ENCODE data around the gene HTR7. TPM values are rescaled to one million over a fixed set of nuclear protein-coding genes. Genes with fewer than 3 reads are reported as not detected.

The HTR7 gene
- total RNA-seq, 1 experiment from 2014 or later = 0.33 TPM

DNA sequence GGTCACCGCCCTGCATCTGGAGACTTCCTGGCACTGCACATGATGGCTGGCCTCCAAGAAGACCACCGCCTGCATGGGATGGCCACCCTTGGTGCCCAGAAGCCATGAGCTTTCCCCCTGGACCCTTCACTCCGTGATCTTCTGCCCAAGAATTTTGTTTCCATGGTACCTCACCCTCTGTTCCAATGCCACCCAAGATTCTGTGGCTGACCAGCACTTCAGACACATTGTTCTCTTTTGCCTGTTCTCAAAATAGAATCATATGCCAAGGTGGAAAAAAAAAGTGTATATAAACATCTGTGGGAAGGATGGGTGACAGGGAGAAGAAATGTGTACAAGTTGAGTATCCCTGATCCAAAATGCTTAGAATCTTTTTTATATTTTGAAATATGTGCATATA is 12.1 kb downstream of the HTR7 start:
- ChIA-PET POLR2A (no interaction called here), CTCF (no interaction called here)
- peaks cover 7% of the 10 kb centered on the region for H3K9me3 ChIP-seq (ENCODE audit: control insufficient read depth, insufficient read depth, low read depth, low read length)
- ATAC-seq (no peak), DNase-seq (ENCODE audit: low read depth, low spot score) (no peak)
- H3K27me3 ChIP-seq (ENCODE audit: control insufficient read depth, insufficient read depth, low read length) = peaks cover 4% of the 10 kb centered on the region
- intact Hi-C loops (cut with micrococcal nuclease; ENCODE audit: unreplicated experiment) (no loop called here), in situ Hi-C loops (cut with HindIII; ENCODE audit: low pct_unique_long_range_greater_than_20kb, low sequenced_read_pairs) (no loop called here)
- TF ChIP-seq SIN3A (IDR thresholded peaks at IDR 0.05; ENCODE audit: borderline replicate concordance, insufficient read depth, low read depth, low read length) = no peak
- TF ChIP-seq POLR2AphosphoS5 (IDR thresholded peaks at IDR 0.05; ENCODE audit: low read depth, low read length) = no peak
- TF ChIP-seq, protein P1, sequence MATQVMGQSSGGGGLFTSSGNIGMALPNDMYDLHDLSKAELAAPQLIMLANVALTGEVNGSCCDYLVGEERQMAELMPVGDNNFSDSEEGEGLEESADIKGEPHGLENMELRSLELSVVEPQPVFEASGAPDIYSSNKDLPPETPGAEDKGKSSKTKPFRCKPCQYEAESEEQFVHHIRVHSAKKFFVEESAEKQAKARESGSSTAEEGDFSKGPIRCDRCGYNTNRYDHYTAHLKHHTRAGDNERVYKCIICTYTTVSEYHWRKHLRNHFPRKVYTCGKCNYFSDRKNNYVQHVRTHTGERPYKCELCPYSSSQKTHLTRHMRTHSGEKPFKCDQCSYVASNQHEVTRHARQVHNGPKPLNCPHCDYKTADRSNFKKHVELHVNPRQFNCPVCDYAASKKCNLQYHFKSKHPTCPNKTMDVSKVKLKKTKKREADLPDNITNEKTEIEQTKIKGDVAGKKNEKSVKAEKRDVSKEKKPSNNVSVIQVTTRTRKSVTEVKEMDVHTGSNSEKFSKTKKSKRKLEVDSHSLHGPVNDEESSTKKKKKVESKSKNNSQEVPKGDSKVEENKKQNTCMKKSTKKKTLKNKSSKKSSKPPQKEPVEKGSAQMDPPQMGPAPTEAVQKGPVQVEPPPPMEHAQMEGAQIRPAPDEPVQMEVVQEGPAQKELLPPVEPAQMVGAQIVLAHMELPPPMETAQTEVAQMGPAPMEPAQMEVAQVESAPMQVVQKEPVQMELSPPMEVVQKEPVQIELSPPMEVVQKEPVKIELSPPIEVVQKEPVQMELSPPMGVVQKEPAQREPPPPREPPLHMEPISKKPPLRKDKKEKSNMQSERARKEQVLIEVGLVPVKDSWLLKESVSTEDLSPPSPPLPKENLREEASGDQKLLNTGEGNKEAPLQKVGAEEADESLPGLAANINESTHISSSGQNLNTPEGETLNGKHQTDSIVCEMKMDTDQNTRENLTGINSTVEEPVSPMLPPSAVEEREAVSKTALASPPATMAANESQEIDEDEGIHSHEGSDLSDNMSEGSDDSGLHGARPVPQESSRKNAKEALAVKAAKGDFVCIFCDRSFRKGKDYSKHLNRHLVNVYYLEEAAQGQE (IDR thresholded peaks at IDR 0.05; ENCODE audit: insufficient read depth in 1 of 2, low read depth in 2 of 2, low read length in 1 of 2) = no peak
- TF ChIP-seq, protein P2, sequence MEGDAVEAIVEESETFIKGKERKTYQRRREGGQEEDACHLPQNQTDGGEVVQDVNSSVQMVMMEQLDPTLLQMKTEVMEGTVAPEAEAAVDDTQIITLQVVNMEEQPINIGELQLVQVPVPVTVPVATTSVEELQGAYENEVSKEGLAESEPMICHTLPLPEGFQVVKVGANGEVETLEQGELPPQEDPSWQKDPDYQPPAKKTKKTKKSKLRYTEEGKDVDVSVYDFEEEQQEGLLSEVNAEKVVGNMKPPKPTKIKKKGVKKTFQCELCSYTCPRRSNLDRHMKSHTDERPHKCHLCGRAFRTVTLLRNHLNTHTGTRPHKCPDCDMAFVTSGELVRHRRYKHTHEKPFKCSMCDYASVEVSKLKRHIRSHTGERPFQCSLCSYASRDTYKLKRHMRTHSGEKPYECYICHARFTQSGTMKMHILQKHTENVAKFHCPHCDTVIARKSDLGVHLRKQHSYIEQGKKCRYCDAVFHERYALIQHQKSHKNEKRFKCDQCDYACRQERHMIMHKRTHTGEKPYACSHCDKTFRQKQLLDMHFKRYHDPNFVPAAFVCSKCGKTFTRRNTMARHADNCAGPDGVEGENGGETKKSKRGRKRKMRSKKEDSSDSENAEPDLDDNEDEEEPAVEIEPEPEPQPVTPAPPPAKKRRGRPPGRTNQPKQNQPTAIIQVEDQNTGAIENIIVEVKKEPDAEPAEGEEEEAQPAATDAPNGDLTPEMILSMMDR (IDR thresholded peaks at IDR 0.05) = no peak
- TF ChIP-seq TCF7L2 (IDR thresholded peaks at IDR 0.05; ENCODE audit: low read depth, low read length) = no peak
- no peaks in the 10 kb centered on the region for H3K36me3 ChIP-seq (ENCODE audit: control insufficient read depth, insufficient read depth, low read length)
- no TSS peak for BruUV-seq (replicated peaks)
- H3K4me3 ChIP-seq (ENCODE audit: low read depth in 2 of 2, low read length in 2 of 2) = no peak overlapping the region
- no peaks in the 10 kb centered on the region for H3K4me1 ChIP-seq (ENCODE audit: control insufficient read depth, insufficient read depth, low read length)
- H3K27ac ChIP-seq (ENCODE audit: low read length) = no peak overlapping the region

DNA sequence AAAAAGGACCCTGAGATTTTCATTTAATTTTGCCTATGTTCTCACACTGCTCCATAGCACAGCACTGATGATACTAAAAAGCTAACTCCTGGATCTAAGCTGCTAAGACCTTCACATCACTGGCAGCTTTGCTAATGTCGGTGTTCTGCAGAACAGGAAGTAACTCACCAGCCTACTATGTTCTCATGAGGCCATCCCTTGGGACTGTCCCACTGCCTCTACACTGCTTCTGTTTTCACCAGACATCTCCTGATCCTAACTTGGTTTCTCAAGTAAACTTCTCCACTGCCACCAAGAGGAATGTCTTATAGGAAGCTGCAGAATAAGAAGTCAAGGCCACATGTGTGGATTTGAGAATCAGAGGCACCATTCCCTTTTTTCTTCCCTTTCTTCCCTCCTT is 15.1 kb downstream of the HTR7 start:
- no peaks in the 10 kb centered on the region for H3K9me3 ChIP-seq (ENCODE audit: control insufficient read depth, insufficient read depth, low read depth, low read length)
- ATAC-seq (no peak), DNase-seq (ENCODE audit: low read depth, low spot score) (no peak)
- intact Hi-C loops (cut with micrococcal nuclease; ENCODE audit: unreplicated experiment) (no loop called here), in situ Hi-C loops (cut with HindIII; ENCODE audit: low pct_unique_long_range_greater_than_20kb, low sequenced_read_pairs) (no loop called here)
- peaks cover 4% of the 10 kb centered on the region for H3K27me3 ChIP-seq (ENCODE audit: control insufficient read depth, insufficient read depth, low read length)
- H3K36me3 ChIP-seq (ENCODE audit: control insufficient read depth, insufficient read depth, low read length) = no peaks in the 10 kb centered on the region
- no TSS peak for BruUV-seq (replicated peaks)
- CTCF ChIA-PET = no interaction called here
- POLR2A ChIA-PET = no interaction called here
- H3K4me3 ChIP-seq (ENCODE audit: low read depth in 2 of 2, low read length in 2 of 2) = no peak overlapping the region
- TF ChIP-seq TCF7L2 (IDR thresholded peaks at IDR 0.05; ENCODE audit: low read depth, low read length) = no peak
- TF ChIP-seq, protein P1 (IDR thresholded peaks at IDR 0.05; ENCODE audit: insufficient read depth in 1 of 2, low read depth in 2 of 2, low read length in 1 of 2) = no peak
- no peak for TF ChIP-seq SIN3A (IDR thresholded peaks at IDR 0.05; ENCODE audit: borderline replicate concordance, insufficient read depth, low read depth, low read length)
- TF ChIP-seq, protein P2 (IDR thresholded peaks at IDR 0.05) = no peak
- no peak for TF ChIP-seq POLR2AphosphoS5 (IDR thresholded peaks at IDR 0.05; ENCODE audit: low read depth, low read length)
- no peak overlapping the region for H3K27ac ChIP-seq (ENCODE audit: low read length)
- no peaks in the 10 kb centered on the region for H3K4me1 ChIP-seq (ENCODE audit: control insufficient read depth, insufficient read depth, low read length)
